H4 (cell line): Measurements from ENCODE around the gene SYNDIG1. TPM values are rescaled to one million over a fixed set of nuclear protein-coding genes. Genes with fewer than 3 reads are reported as not detected.

Experiments used
- DNase-seq: peaks from one replicate; pipeline ENCODE4 v3.0.0-alpha.2; 2015; ENCODE audit warnings: low spot score
- total RNA-seq: library from RNA; depleted of rRNA; stranded (reverse); fragments of >200 nt; shearing (Covaris generic); gene quantifications from 2 replicates; pipeline ENCODE4 v1.2.3, GENCODE V29; 2014

SYNDIG1 gene
- total RNA-seq, 1 experiment from 2014 or later = 0.77 TPM

GRCh38 chr20:24691901-24692351, 222.5 kb downstream of the SYNDIG1 start:
- no peak for DNase-seq

- no peak for DNase-seq
Measured at GRCh38 chr20:24692446-24693200, 223.2 kb downstream of the SYNDIG1 start.

- no peak for DNase-seq
Measured at GRCh38 chr20:24693466-24694156, 224.2 kb downstream of the SYNDIG1 start.

GRCh38 chr20:24694157-24694726, 224.8 kb downstream of the SYNDIG1 start:
- no peak for DNase-seq

- DNase-seq = peak; percentile 1
Measured at GRCh38 chr20:24694727-24695528, 225.5 kb downstream of the SYNDIG1 start.

- DNase-seq = no peak
Measured at GRCh38 chr20:24695529-24696225, 226.2 kb downstream of the SYNDIG1 start.

- DNase-seq = no peak
Measured at GRCh38 chr20:24696396-24696795, 227.0 kb downstream of the SYNDIG1 start.

- DNase-seq = peak; percentile 1
Measured at GRCh38 chr20:24697411-24697810, 228.0 kb downstream of the SYNDIG1 start.

GRCh38 chr20:24698189-24698588, 228.8 kb downstream of the SYNDIG1 start:
- DNase-seq = peak; percentile 2

- DNase-seq = peak; percentile 1
Measured at GRCh38 chr20:24698706-24699206, 229.3 kb downstream of the SYNDIG1 start.

GRCh38 chr20:24699321-24700165, 230.1 kb downstream of the SYNDIG1 start:
- DNase-seq = no peak

GRCh38 chr20:24700166-24700860, 230.9 kb downstream of the SYNDIG1 start:
- DNase-seq = peak; percentile 2

- DNase-seq = no peak
Measured at GRCh38 chr20:24701027-24701426, 231.6 kb downstream of the SYNDIG1 start.

- no peak for DNase-seq
Measured at GRCh38 chr20:24701668-24702067, 232.2 kb downstream of the SYNDIG1 start.

- no peak for DNase-seq
Measured at GRCh38 chr20:24702501-24703283, 233.3 kb downstream of the SYNDIG1 start.

GRCh38 chr20:24703284-24703610, 233.8 kb downstream of the SYNDIG1 start:
- DNase-seq = no peak

- no peak for DNase-seq
Measured at GRCh38 chr20:24704899-24705298, 235.5 kb downstream of the SYNDIG1 start.

- no peak for DNase-seq
Measured at GRCh38 chr20:24705486-24705885, 236.1 kb downstream of the SYNDIG1 start.
